ENCODE results near the gene C19orf12.
"Not testable (repeated sequence)": the region's sequence is repeated elsewhere in the genome, so short reads cannot be mapped to it uniquely, and the experiment has no call there.

C19orf12 gene

DNA sequence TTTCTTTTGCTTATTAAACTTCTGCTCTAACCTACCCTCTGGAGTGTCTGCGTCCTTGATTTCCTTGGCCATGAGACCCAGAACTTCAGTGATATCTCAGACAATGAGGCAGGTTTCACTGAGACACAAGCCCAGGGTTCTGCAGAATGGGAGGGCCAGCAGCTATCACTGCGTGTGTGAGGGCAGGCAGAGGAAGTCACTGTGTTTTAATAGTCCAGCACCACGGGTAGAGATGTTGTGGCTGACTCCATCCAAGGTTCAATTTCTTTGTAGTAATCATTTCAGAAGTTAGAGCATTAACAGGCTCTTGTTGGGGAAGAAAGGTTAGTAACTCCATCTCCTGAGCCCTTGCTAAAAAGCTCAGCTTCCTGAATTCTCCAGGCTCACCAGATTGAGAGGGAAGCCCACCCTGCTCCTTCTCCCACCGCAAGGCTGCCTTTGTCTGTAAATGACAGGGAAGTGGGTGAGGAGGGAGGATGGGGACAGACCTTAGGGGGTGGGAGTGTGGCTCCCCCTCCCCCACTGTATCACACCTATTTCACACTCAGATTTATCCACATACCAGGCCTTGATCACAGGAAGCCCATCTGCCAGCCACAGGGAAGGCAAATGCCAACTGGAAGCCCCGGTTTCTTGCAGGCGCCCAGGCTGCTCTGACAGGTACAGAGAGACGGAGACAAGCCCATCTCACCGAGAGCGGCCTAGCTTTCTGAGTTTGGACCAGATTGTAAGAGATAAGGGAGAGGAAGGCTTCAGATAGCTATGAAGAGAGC is 2.1 kb downstream of the C19orf12 start:
- peak overlapping the region; percentile 91 for H3K27ac Mint-ChIP-seq
- DNase-seq, result no peak
- peaks cover 61% of the 10 kb centered on the region for H3K36me3 Mint-ChIP-seq (ENCODE audit: low read depth)
- no peaks in the 10 kb centered on the region for H3K9me3 Mint-ChIP-seq
- no peaks in the 10 kb centered on the region for H3K27me3 Mint-ChIP-seq
- H3K4me3 Mint-ChIP-seq, result peak overlapping the region; percentile 85
- peaks cover 73% of the 10 kb centered on the region for H3K4me1 Mint-ChIP-seq (ENCODE audit: low read depth)

DNA sequence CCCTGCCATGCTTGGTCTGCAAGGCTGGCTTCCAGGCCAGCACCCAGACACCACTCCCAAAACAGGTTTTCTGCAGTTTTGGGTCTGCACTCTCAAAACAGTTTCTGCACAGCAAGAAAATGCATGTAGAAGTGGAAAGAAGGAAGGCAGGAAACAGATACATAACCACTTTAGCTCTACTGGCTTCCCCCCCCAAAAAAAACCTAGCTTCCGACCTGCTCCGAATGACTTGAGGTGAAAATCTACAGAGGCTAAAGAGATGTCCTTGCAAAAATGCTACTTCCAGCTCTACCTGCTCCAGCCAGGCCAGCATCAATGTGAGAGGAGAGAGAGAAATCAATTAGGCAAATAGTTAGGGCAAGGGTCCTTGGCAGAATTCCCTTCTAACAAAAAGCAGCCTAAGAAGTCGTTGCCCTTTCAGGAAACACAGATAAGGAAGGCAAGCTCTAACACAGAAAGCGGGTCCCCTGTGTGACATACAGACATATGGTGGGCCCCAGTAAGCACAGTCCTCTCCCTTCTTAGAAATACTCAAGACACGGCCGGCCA is 3.4 kb downstream of the C19orf12 start:
- peaks cover 81% of the 10 kb centered on the region for H3K4me1 Mint-ChIP-seq (ENCODE audit: low read depth)
- no peaks in the 10 kb centered on the region for H3K9me3 Mint-ChIP-seq
- no peak for DNase-seq
- no peaks in the 10 kb centered on the region for H3K27me3 Mint-ChIP-seq
- peaks cover 73% of the 10 kb centered on the region for H3K36me3 Mint-ChIP-seq (ENCODE audit: low read depth)
- peak overlapping the region; percentile 81 for H3K27ac Mint-ChIP-seq
- H3K4me3 Mint-ChIP-seq, result peak overlapping the region; percentile 85

DNA sequence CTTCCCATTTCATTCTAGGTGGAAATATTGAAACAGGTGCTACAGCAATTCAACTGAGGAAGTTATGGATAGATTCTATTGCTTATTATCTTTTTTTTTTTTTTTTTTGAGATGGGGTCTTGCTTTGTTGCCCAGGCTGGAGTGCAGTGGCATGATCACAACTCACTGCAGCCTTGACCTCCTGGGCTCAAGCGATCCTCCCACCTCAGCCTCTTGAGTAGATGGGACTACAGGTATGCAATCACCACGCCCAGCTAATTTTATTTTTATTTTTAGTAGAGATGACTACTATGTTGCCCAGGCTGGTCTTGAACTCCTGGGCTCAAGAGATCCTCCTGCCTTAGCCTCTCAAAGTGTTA is 5.6 kb downstream of the C19orf12 start:
- H3K9me3 Mint-ChIP-seq, H3K27me3 Mint-ChIP-seq, DNase-seq, H3K4me3 Mint-ChIP-seq: not testable (repeated sequence)
- Mint-ChIP-seq H3K4me1 (ENCODE audit: low read depth) (peaks cover 90% of the 10 kb centered on the region), H3K36me3 (ENCODE audit: low read depth) (peaks cover 88% of the 10 kb centered on the region), H3K27ac (peak overlapping the region; percentile 84)

GRCh38 chr19:29708554-29709439 is 6.3 kb downstream of the C19orf12 start:
- no peaks in the 10 kb centered on the region for H3K27me3 Mint-ChIP-seq
- peaks cover 89% of the 10 kb centered on the region for H3K36me3 Mint-ChIP-seq (ENCODE audit: low read depth)
- H3K27ac Mint-ChIP-seq, result peak overlapping the region; percentile 84
- H3K4me3 Mint-ChIP-seq, result no peak overlapping the region
- H3K4me1 Mint-ChIP-seq (ENCODE audit: low read depth), result peaks cover 89% of the 10 kb centered on the region
- no peaks in the 10 kb centered on the region for H3K9me3 Mint-ChIP-seq
- DNase-seq, result no peak

- peaks cover 89% of the 10 kb centered on the region for H3K36me3 Mint-ChIP-seq (ENCODE audit: low read depth)
- H3K27ac Mint-ChIP-seq, result peak overlapping the region; percentile 94
- no peak overlapping the region for H3K4me3 Mint-ChIP-seq
- H3K4me1 Mint-ChIP-seq (ENCODE audit: low read depth), result peaks cover 68% of the 10 kb centered on the region
- no peaks in the 10 kb centered on the region for H3K27me3 Mint-ChIP-seq
- no peaks in the 10 kb centered on the region for H3K9me3 Mint-ChIP-seq
- no peak for DNase-seq
Observed at GRCh38 chr19:29706635-29707034, 8.4 kb downstream of the C19orf12 start.

DNA sequence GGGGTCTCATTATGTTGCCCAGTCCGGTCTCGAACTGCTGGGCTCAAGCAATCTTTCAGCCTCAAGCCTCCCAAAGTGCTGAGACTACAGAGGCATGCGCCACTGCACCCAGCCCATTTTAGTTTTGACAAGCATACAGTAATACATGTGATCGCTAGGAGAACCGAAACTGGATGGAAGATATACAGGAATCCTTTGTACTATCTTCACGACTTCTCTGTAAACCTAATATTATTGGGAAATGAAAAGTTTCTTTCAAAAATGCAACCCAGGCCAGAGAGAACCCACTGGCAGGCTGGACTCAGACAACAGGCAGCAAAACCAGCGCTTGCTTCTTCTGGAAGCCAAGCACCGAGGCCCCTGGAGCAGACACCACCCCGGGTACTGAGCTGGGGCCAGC is 9.4 kb downstream of the C19orf12 start:
- Mint-ChIP-seq H3K36me3 (ENCODE audit: low read depth) (peaks cover 92% of the 10 kb centered on the region), H3K4me3 (no peak overlapping the region), H3K9me3 (no peaks in the 10 kb centered on the region), H3K4me1 (ENCODE audit: low read depth) (peaks cover 61% of the 10 kb centered on the region), H3K27ac (peak overlapping the region; percentile 94), H3K27me3 (no peaks in the 10 kb centered on the region)
- no peak for DNase-seq

DNA sequence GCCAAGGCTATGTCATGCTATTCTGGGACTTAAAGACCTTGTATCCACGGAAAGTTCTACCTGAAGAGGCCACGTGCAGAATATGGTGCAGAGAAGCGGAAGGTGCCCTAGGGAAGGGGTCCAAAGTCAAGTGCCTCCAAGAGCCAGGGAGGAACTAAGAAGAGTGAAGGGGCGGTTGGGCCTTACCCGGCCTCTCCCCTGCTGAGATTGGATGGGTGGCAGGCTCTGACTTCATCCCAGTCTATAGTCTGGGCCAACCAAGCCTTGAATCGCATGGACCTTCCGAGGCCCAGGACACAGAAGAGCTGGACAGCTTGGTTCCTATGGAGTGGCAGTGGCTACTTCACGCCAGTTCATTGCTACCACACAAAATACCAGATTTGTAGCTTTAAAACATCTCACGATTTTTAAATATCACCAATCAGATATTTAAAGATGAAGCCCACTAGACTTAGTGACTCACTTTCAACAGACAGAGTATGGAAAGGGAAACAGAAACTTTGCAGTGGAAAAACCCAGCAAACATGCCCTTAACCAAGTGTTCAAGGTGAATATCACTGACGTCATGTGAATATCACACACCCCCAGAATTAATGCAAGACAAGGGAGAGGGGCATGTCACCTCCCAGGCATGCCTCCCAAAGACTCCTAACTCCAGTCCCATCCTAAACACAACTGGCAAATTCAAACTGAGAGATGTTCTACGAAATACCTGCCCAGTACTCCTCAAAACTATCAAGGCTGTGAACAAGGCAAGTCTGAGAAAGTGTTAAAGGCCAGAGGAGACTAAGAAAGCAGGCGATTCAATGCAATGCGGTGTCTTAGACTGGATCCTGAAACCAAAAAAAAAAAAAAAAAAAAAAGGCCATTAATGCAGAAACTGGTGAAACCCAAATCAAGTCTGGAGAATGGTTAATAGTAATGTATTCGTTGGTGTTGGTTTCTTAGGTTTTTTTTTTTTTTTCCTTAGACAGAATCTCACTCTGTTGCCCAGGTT is 10.2 kb downstream of the C19orf12 start:
- H3K36me3 Mint-ChIP-seq (ENCODE audit: low read depth), result peaks cover 83% of the 10 kb centered on the region
- DNase-seq, result peak; percentile 59
- peaks cover 53% of the 10 kb centered on the region for H3K4me1 Mint-ChIP-seq (ENCODE audit: low read depth)

DNA sequence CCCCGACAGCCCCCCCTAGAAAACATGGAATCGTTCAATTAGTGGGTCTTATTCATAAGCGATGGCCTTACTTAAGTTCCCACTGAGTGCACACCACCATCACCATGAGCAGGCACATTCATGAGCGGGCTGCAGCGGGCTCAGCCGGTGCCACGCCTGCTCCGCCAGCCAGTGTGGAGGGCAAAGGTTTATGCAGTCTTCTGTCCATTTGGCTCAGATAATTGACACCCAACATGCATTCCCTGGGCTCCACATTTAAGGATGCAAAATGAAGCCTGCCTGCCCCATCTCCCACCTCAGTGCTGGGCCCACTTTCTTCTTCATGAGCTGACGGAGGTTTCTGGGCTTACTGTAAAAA is 12.1 kb downstream of the C19orf12 start:
- H3K36me3 Mint-ChIP-seq (ENCODE audit: low read depth), result peaks cover 67% of the 10 kb centered on the region
- peak overlapping the region; percentile 29 for H3K27ac Mint-ChIP-seq
- H3K4me1 Mint-ChIP-seq (ENCODE audit: low read depth), result peaks cover 37% of the 10 kb centered on the region
- H3K4me3 Mint-ChIP-seq, result no peak overlapping the region
- DNase-seq, result no peak
- no peaks in the 10 kb centered on the region for H3K27me3 Mint-ChIP-seq
- H3K9me3 Mint-ChIP-seq, result no peaks in the 10 kb centered on the region

More for the DNA sequence above, 10.2 kb downstream of the C19orf12 start:
- Mint-ChIP-seq H3K4me3 (peak overlapping the region; percentile 44), H3K27ac (peak overlapping the region; percentile 94), H3K9me3 (no peaks in the 10 kb centered on the region), H3K27me3 (no peaks in the 10 kb centered on the region)

DNA sequence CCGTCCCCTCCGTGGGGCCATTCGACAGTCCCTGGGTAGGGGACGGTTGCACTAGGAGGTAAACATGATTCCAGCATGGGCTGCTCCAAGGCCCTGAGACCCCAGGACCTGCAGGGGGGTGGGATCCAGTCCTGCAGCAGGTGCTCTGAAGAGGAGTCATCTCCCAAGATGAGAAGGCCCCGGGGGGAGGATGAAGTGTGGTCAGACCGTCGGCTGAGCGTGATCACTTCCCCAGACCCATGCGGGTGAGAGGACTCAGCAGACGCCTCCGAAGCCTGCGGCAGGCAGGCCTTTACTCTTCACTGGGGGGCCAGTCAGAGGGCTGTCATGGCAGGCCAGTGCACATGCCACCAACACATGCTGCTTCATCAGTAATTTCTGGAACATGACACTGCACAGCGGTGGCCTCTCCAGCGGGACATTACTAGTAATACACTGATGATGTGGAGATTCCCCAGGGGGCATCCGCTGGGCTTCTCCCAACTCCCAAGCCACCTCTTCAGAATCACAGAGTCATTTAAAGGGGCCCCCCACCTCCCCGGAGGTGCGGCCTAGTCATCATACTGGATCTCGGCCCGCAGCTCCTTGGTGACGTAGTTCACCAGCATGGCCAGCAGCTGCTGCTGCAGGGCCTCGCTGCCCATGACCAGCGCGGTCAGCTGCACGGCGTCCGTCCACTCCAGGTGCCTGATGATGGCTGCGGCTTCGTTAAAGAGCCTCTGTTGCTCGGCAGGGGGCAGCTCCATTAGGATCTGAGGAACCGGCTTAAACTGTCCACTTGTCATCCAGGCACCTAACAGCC is 12.7 kb downstream of the C19orf12 start:
- Mint-ChIP-seq H3K9me3 (no peaks in the 10 kb centered on the region), H3K27ac (peak overlapping the region; percentile 29), H3K27me3 (no peaks in the 10 kb centered on the region), H3K4me1 (ENCODE audit: low read depth) (peaks cover 33% of the 10 kb centered on the region), H3K36me3 (ENCODE audit: low read depth) (peaks cover 61% of the 10 kb centered on the region), H3K4me3 (no peak overlapping the region)
- DNase-seq, result no peak

DNA sequence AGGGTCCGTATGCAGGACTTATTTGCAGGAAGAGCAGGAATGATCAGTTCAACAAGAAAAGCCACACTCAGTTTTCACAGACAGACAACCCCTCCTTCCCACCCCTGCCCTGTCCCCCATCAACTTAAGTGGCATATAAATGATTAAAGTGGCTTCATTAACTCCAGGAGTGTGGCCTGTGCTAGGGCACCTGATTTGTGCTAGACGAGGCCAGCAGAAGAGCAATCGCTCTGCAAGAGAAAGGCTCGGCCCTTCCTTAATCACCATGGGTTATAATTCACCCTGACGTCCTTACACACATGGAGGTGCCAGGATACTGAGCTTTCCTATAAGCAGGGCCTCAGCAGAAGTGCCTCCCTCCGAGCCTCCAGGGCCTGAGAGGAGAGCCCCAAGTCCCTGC is 14.6 kb downstream of the C19orf12 start:
- peak overlapping the region; percentile 64 for H3K27ac Mint-ChIP-seq
- DNase-seq, result no peak
- no peak overlapping the region for H3K4me3 Mint-ChIP-seq
- H3K4me1 Mint-ChIP-seq (ENCODE audit: low read depth), result peaks cover 15% of the 10 kb centered on the region
- no peaks in the 10 kb centered on the region for H3K27me3 Mint-ChIP-seq
- H3K9me3 Mint-ChIP-seq, result no peaks in the 10 kb centered on the region
- H3K36me3 Mint-ChIP-seq (ENCODE audit: low read depth), result peaks cover 42% of the 10 kb centered on the region

DNA sequence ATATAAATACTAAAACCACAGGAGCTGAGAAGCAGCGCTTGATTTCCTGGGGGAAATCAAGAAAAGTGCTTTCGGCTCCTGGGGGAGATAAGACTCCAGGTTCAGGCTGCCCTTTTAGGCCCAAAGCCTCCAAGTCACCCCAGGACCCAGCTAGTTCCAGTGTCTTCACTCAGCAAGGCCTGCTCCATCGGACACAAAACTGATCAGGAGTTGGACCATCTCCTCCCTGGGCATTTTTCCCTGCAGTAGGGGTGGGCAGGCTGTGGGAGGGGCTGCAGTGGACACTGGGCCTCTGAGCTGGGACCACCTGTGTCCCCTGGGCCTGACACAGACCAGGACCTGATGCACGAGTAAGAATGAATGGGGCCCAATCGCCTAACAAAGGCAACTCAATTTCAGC is 15.2 kb downstream of the C19orf12 start:
- Mint-ChIP-seq H3K27ac (no peak overlapping the region), H3K4me1 (ENCODE audit: low read depth) (peaks cover 12% of the 10 kb centered on the region), H3K36me3 (ENCODE audit: low read depth) (peaks cover 36% of the 10 kb centered on the region), H3K9me3 (no peaks in the 10 kb centered on the region), H3K4me3 (no peak overlapping the region), H3K27me3 (no peaks in the 10 kb centered on the region)
- DNase-seq, result no peak

GRCh38 chr19:29697523-29698261 is 17.4 kb downstream of the C19orf12 start:
- Mint-ChIP-seq H3K36me3 (ENCODE audit: low read depth) (peaks cover 18% of the 10 kb centered on the region), H3K27ac (peak overlapping the region; percentile 80)

DNA sequence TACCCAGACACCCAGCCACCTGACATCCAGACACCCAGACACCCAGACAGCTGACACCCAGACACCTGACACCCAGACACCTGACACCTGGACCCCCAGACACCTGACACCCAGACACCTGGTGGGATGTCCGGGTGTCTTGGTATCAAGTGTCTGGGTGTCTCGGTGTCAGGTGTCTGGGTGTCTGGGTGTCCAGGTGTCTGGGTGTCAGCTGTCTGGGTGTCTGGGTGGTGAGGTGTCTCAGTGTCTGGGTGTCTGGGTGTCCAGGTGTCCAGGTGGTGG is 18.6 kb downstream of the C19orf12 start:
- peaks cover 6% of the 10 kb centered on the region for H3K36me3 Mint-ChIP-seq (ENCODE audit: low read depth)
- no peak overlapping the region for H3K4me3 Mint-ChIP-seq
- DNase-seq, result no peak
- no peaks in the 10 kb centered on the region for H3K9me3 Mint-ChIP-seq
- no peak overlapping the region for H3K27ac Mint-ChIP-seq
- H3K4me1 Mint-ChIP-seq (ENCODE audit: low read depth), result peaks cover 11% of the 10 kb centered on the region
- H3K27me3 Mint-ChIP-seq, result no peaks in the 10 kb centered on the region

More at GRCh38 chr19:29697523-29698261, 17.4 kb downstream of the C19orf12 start:
- no peak for DNase-seq
- H3K27me3 Mint-ChIP-seq, result no peaks in the 10 kb centered on the region
- H3K4me1 Mint-ChIP-seq (ENCODE audit: low read depth), result peaks cover 11% of the 10 kb centered on the region
- no peak overlapping the region for H3K4me3 Mint-ChIP-seq
- no peaks in the 10 kb centered on the region for H3K9me3 Mint-ChIP-seq

Measured in activated T-cell treated with anti-CD3 and anti-CD28 coated beads, Interleukin-2, amount 50 U/mL, for 24 hours (primary cell).